Measurements from ENCODE around the gene PWWP2B.

PWWP2B gene

GRCh38 chr10:132466520-132467463 is 69.8 kb downstream of the PWWP2B start:
- no peak for FAIRE-seq
- no peak for TF ChIP-seq POLR2A (IDR thresholded peaks at IDR 0.05; ENCODE audit: low read depth, low read length)

More at GRCh38 chr10:132466520-132467463, 69.8 kb downstream of the PWWP2B start:
- no peak for DNase-seq (ENCODE audit: insufficient read length, low spot score)
